ENCODE data around the gene TSSK2. TPM values are rescaled to one million over a fixed set of nuclear protein-coding genes. Genes with fewer than 3 reads are reported as not detected.

Gene TSSK2
- total RNA-seq, 4 donors from 2014 or later = not detected

DNA sequence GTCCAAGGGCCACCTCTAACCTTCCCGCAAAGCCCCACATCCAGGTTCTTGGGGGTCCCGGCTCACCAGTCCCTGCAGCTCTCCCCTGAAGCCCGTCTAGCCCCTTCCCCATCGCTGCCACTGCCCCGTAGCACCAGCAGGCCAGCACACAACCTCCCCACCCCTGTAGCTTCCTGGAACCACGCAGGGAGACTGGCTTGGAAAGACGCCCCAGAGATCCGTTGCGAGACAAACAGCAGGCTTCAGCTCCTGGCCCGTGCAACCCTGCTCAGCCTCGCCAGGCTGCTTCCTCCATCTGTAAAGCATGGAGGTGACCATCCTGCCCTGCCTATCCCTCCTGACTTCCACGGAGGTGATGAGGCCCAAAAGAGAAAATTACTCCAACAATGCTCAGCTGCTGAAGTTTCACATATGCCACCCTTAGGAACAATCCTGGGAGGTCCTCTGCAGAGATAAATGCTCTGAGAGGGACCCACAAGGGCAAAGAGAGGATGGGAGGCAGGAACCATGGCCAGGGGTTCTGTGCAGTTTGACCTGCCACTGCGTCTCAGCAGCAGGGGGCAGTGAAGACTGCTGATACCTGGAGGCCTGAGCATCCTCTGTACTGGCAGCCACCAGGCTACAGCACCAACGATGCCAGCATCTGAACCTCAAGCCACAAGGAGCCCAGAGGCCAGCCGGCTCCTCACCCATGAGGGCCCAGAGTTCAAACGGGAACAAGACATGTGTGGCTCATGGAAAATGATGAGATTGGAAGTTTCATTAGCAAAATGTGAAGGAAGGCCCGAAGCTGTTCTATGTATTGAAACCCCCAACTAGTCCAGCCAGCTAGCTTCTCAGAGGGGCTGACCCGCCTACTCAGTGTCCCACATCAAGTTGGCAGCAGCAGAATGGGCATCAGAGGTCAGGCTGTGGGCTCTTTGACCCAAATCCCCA lies 25.0 kb upstream of the TSSK2 start:
- Histone ChIP-seq H3K27me3 (no peaks in the 10 kb centered on the region), H3K4me1 (peaks cover 14 to 60% (median 26%) of the 10 kb centered on the region in 4 donors), H3K36me3 (no peaks in the 10 kb centered on the region), H3K27ac (no peak overlapping the region), H3K4me3 (no peak overlapping the region), H3K9me3 (no peaks in the 10 kb centered on the region)
- intact Hi-C loops (cut with DNase I; ENCODE audit: low total_unique reads) (no loop called here), in situ Hi-C loops (cut with MboI; ENCODE audit: low pct_ligation_motif_present in 1 of 4, low pct_unique_long_range_greater_than_20kb in 1 of 4, low sequenced_read_pairs in 3 of 4) (no loop called here)
- DNase-seq = no peak
- TF ChIP-seq EP300 (IDR thresholded peaks at IDR 0.05; ENCODE audit: low read depth) (no peak), POLR2AphosphoS5 (IDR thresholded peaks at IDR 0.05) (no peak), POLR2A (IDR thresholded peaks at IDR 0.05) (no peak)
- TF ChIP-seq, protein P1, sequence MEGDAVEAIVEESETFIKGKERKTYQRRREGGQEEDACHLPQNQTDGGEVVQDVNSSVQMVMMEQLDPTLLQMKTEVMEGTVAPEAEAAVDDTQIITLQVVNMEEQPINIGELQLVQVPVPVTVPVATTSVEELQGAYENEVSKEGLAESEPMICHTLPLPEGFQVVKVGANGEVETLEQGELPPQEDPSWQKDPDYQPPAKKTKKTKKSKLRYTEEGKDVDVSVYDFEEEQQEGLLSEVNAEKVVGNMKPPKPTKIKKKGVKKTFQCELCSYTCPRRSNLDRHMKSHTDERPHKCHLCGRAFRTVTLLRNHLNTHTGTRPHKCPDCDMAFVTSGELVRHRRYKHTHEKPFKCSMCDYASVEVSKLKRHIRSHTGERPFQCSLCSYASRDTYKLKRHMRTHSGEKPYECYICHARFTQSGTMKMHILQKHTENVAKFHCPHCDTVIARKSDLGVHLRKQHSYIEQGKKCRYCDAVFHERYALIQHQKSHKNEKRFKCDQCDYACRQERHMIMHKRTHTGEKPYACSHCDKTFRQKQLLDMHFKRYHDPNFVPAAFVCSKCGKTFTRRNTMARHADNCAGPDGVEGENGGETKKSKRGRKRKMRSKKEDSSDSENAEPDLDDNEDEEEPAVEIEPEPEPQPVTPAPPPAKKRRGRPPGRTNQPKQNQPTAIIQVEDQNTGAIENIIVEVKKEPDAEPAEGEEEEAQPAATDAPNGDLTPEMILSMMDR (IDR thresholded peaks at IDR 0.05) = peak in 1 of 5 experiments; percentile 26
- 53 to 60% methylated on average over 3 to 18 of the region's 18 CpGs for WGBS, 2 donors (ENCODE audit: low coverage in 1 of 2)

DNA sequence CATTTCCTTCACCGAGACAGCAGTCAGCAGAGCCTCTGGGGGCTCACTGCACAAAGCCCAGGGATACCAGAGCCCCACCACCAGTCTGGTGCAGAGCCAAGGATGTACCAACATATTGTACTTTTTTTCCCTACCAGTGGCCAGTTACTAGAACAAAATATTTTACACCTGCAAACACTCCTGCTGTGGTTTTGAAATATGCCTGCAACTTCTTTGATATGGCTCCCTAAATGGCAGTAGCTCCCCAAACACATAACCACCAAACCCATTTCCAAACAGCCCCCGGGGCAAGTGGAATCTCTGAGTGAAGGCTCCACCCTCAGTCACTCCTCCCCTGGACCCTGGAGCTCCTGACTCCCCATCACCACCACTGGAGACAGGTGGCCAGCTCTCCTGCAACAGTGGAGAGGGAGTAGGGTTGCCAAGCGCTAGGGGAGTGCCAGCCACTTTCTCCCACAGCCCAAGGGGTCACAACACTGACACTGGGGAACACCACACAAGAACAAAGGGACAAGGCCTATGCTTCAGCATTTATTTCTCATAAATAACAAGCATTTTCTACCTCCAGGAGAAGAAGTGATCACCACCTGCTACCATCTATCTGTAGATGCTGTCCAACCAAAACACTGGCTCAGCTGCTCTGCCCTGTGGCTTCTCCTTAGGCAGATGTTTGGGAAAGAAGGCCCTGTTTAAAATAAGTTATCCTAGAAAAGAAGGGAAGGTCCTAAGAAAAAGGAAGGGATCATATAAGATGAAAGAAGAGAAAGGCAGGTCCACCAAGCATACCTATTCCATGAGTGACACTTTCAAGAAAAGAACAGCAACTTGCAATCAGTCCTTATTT lies 24.0 kb upstream of the TSSK2 start:
- intact Hi-C loops (cut with DNase I; ENCODE audit: low total_unique reads) = no loop called here
- TF ChIP-seq, protein P1 (IDR thresholded peaks at IDR 0.05) = no peak
- TF ChIP-seq EP300 (IDR thresholded peaks at IDR 0.05; ENCODE audit: low read depth) (no peak), POLR2AphosphoS5 (IDR thresholded peaks at IDR 0.05) (no peak), POLR2A (IDR thresholded peaks at IDR 0.05) (no peak)
- Histone ChIP-seq H3K4me3 (no peak overlapping the region), H3K4me1 (peaks cover 14 to 60% (median 26%) of the 10 kb centered on the region in 4 donors), H3K9me3 (no peaks in the 10 kb centered on the region), H3K36me3 (no peaks in the 10 kb centered on the region), H3K27me3 (no peaks in the 10 kb centered on the region), H3K27ac (no peak overlapping the region)
- in situ Hi-C loops (cut with MboI; ENCODE audit: low pct_ligation_motif_present in 1 of 4, low pct_unique_long_range_greater_than_20kb in 1 of 4, low sequenced_read_pairs in 3 of 4) = no loop called here
- DNase-seq = no peak
- 91% methylated on average over 3 of the region's 3 CpGs; no CpG with 5 or more reads in 1 of the 2 donors for WGBS, 2 donors (ENCODE audit: low coverage in 1 of 2)

DNA sequence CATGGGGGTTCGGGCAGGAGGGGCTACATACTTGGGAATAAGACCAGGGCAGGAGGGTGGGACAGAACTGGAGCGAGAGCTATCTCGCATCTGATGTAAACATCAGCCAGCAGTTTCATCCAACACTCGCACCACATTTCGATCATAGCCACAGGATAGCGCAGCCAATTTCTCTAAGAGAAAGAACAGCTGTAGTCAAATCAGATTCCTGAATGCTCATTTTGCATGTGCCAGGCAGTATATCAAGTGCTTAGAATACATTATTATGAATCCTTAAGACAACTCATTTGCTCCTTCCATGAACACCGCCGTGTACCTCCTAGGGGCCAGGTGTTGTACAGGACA lies 23.4 kb upstream of the TSSK2 start:
- WGBS, 2 donors (ENCODE audit: low coverage in 1 of 2) = 83 to 90% methylated on average over 2 to 8 of the region's 8 CpGs
- no peak for TF ChIP-seq POLR2A (IDR thresholded peaks at IDR 0.05)
- TF ChIP-seq, protein P1 (IDR thresholded peaks at IDR 0.05) = no peak
- TF ChIP-seq EP300 (IDR thresholded peaks at IDR 0.05; ENCODE audit: low read depth) = no peak
- TF ChIP-seq POLR2AphosphoS5 (IDR thresholded peaks at IDR 0.05) = no peak
- no peaks in the 10 kb centered on the region for H3K36me3 ChIP-seq
- intact Hi-C loops (cut with DNase I; ENCODE audit: low total_unique reads) (no loop called here), in situ Hi-C loops (cut with MboI; ENCODE audit: low pct_ligation_motif_present in 1 of 4, low pct_unique_long_range_greater_than_20kb in 1 of 4, low sequenced_read_pairs in 3 of 4) (no loop called here)
- no peak for DNase-seq
- H3K4me3 ChIP-seq = no peak overlapping the region
- H3K27ac ChIP-seq = no peak overlapping the region
- no peaks in the 10 kb centered on the region for H3K27me3 ChIP-seq
- H3K4me1 ChIP-seq = peaks cover 14 to 60% (median 26%) of the 10 kb centered on the region in 4 donors
- no peaks in the 10 kb centered on the region for H3K9me3 ChIP-seq

DNA sequence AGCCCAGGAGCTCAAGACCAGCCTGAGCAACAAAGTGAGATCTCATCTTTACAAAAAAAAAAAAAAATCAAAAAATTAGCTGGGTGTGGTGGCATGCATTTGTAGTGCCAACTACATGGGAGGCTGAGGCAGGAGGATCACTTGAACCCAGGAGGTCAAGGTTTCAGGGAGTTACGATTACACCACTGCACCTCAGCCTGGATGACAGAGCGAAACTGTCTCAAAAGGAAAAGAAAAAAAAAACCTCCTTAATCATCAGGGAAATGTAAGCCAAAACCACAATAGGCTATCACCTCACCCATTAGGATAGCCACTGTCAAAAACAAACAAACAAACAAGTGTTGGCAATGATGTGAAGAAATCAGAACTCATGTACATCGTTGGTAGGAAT lies 22.3 kb upstream of the TSSK2 start:
- no peaks in the 10 kb centered on the region for H3K36me3 ChIP-seq
- intact Hi-C loops (cut with DNase I; ENCODE audit: low total_unique reads) (no loop called here), in situ Hi-C loops (cut with MboI; ENCODE audit: low pct_ligation_motif_present in 1 of 4, low pct_unique_long_range_greater_than_20kb in 1 of 4, low sequenced_read_pairs in 3 of 4) (no loop called here)
- no peaks in the 10 kb centered on the region for H3K27me3 ChIP-seq
- H3K9me3 ChIP-seq = no peaks in the 10 kb centered on the region
- WGBS, 2 donors (ENCODE audit: low coverage in 1 of 2) = 59 to 81% methylated on average over 2 to 3 of the region's 3 CpGs
- no peak for DNase-seq
- TF ChIP-seq EP300 (IDR thresholded peaks at IDR 0.05; ENCODE audit: low read depth) (no peak), POLR2AphosphoS5 (IDR thresholded peaks at IDR 0.05) (no peak), POLR2A (IDR thresholded peaks at IDR 0.05) (no peak)
- TF ChIP-seq, protein P1 (IDR thresholded peaks at IDR 0.05) = no peak
- H3K4me3 ChIP-seq = no peak overlapping the region
- H3K4me1 ChIP-seq = peaks cover 14 to 58% (median 24%) of the 10 kb centered on the region in 4 donors
- peak overlapping the region in 2 of 4 donors; percentile 32 to 60 for H3K27ac ChIP-seq

All from transverse colon (tissue), 4 donors.